Islet of Langerhans (tissue), 1 donor: Measurements from ENCODE around the gene COA6.
"Not testable (repeated sequence)": the region's sequence is repeated elsewhere in the genome, so short reads cannot be mapped to it uniquely, and the experiment has no call there.

ENCODE experiments used
- FAIRE-seq: peaks from one replicate; lab custom pipeline; 2011; peaks lifted over from hg19 to GRCh38; lab: Jason Lieb, UNC

Gene COA6

DNA sequence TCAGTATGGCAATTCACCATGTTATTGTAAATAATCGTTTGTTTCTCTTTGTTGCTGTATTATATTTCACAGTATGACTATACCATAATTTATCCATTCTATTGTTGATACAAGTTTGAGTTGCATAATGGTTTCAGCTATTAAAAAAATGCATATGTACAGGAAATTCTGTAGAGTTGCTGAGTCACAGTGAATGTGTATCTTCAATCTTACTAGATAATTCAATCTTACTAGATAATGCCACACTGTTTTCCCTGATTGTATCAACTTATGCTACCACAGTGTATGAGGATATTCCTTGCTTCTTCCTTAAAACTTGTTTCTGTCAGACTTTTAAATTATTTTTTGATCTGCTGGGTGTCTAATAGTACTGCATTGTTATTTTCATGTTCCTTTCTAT is 3.5 kb upstream of the COA6 start:
- no peak for FAIRE-seq

DNA sequence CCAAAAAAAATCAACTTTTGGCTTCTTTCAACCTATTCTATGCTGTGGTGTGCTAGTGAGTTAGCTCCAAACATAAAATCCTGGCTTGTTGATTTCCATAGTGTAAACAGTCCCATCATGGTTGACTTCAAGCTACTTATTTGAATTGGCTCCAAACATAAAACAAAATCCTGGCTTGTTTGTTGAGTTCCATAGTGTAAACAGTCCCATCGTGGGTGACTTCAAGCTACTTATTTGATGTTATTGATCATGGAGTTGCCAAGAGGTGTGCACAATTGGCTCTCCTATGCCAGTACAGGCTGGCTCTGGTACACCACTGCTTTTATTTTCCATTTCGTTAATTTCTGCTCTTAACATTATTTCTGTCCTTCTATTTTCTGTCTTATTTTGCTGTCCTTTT is 1.8 kb upstream of the COA6 start:
- FAIRE-seq, result no peak

DNA sequence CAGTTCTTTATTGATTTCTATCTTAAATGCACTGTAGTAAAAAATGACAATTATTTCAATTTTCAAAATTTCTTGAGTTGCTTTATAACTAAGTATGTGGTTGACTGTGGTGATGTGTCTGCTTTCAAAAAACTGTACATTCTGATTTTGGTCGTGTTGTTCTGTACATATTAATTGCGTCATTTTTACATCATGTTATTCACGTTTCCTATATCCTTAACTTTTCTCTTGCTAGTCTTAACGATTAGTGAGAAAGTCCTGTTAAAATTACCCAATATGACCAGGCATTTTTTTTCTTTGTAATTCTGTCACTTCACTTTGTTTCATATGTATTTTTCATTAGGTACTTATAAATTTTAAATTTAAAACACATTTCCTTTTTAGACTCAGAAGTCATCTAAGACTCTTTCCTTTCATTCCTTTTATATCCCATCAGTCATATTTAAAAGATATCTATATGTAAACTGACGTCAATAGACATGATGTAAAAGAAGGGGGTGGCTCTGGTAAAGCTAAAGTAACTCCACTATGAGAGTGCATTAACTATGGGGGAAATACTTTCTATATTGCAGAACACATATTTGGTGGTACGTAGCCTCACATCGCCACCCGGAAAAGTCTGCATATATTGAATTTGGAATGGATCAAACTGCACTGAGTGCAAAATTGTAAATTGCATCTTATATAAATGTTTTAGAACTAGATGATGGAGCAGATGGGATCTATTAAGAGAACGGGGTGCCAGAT is 1.1 kb upstream of the COA6 start:
- FAIRE-seq, result no peak

DNA sequence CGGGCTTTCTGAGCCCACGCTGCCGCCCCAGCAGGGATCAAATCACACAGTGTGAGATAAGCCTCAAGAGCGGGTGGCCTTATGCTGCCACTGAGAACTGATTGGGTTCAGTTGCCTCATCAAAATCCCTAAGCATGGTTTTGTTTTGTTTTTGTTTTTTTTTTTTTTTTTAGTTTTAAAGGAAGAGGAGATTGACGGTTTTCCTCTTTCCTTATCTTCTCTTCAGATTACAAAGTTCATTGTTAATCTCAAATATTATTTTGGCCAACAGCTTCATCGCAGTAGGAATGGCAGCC is 651 bp downstream of the COA6 start:
- no peak for FAIRE-seq

DNA sequence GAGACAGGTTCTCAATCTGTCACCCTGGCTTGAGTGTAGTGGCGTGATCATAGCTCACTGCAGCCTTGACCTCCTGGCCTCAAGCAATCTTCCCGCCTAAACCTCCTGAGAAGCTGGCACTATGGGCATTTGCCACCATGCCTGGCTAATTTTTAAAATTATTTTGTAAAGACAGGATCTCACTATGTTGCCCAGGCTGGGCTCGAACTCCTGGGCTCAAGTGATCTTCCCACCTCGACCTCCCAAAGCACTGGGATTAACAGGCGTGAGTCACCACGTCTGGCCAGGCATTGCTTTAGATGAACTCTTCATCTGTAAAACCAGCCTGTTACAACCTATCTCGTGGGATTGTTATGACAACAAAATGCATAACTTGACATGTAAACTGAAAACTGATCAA is 2.4 kb downstream of the COA6 start:
- FAIRE-seq, result no peak

DNA sequence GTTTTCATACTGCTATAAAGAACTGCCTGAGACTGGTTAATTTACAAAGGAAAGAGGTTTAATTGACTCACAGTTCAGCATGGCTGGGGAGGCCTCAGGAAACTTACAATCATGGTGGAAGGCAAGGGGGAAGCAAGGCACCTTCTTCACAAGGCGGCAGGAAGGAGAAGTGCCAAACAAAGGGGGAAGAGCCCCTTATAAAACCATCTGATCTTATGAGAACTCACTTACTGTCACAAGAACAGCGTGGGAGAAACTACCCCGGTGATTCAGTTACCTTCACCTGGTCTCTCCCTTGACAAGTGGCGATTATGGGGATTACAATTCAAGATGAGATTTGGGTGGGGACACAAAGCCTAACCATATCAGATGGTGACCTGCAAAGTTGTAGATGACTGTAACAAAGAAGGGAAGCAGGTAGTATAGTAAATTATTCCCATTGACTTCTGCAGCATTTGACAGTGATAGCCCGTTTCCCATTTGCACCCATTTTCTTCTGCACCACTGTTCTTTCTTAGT is 6.4 kb downstream of the COA6 start:
- not testable (repeated sequence) for FAIRE-seq

DNA sequence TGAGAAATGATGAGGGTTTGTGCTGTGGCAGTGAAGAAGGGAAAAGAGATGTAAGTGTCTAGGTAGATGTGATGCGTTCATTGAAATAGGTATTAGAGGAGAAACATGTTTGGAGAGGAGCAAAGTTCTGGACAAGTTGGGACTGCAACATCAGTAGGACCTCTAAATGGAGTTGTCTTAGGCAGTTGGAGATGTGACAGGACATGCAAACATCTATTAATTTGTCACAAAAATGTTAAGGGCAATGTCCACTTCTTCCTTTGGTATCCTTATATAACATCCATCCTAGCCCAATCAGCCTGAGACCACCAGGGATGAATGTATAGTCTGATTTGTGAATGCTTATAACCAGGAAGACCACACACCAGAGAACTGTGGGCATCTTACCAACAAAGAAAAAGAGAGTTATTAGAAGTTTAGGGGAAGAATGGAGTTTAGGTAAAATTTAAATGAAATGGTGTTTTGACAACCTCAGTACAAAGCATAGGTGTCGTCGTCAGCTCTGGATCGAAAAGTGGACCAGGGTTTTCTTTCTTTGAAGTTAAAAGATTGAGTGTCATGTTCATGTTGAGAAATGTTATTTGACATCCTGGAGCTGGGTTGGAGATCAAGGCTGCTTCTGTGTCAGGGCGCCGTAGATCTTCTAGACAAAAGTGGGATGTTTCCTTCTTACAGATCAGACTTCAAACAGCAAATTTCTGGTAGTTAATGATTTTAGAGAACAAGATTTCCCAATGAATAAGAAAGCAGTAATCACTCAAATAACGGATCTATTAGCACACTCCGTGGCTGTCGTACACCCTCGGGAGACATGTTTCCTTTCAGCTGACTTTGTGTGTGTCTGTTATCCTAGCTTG is 8.7 kb downstream of the COA6 start:
- no peak for FAIRE-seq

DNA sequence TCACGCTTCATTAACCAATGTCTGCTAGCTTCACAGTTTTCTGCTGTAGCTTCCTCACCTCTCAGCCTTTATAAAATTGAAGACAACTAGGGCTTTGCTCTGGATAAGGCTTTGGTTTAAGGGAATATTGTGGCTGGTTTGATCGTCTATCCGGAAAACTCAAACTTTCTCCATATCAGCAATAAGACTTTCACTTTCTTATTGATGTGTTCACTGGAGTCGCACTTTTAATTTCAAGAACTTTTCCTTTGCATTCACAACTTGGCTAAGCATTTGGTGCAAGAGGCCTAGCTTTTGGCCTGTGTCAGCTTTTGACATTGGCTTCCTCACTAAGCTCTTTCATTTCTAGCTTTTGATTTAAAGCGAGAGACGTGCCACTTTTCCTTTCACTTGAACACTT is 12.9 kb downstream of the COA6 start:
- FAIRE-seq, result no peak

DNA sequence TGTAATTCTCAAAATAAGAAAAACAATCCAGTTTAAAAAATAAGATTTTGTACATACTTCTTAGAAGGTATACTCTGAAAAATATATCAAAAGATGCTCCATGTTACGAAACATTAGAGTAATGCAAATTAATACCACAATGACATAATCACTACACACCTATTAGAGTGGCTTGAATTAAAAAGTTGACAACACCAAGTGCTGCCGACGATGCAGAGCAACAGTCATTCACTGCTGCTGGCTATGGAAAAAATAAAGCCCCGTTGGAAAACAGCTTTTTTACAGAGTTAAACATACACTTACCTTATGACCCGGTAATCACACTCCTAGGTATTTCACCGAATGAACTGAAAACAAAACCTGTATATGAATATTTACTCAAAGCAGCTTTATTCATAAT is 14.8 kb downstream of the COA6 start:
- FAIRE-seq, result no peak

DNA sequence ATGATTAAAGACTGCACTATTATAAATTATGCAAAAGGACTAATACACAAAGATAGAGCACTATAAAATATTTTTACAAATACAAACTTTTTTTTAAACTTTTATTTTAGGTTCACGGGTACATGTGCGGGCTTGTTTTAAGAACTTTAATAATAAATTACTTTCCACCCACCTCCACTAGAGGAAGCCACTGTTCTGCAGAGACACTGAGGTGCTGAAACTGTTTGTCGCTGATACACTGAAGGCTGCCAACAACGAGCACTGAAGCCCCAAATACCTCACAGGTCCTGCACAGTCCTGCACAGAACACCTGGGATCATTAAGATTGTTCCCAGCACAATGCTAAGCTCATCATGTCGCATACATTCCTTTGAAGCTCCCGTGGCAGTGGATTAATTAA is 19.9 kb downstream of the COA6 start:
- no peak for FAIRE-seq

DNA sequence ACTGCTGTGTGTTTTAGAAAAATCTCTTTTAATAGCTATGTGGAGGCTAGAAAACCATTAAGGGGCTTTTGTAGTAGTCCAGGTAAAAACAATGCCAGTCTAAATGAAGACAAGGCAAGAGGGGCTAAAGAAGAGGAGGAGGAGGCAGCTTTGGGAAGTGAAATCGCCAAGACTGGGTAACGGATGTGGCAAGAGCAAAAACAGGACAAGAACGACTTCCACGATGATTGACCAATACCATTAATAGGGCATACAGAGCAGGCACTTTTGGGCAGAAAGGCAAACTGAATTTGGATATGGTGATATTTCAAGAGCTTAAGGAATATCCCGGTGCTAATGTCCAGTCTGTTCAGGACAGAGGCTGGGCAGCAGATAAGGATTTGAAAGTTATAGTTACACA is 22.0 kb downstream of the COA6 start:
- FAIRE-seq, result no peak

DNA sequence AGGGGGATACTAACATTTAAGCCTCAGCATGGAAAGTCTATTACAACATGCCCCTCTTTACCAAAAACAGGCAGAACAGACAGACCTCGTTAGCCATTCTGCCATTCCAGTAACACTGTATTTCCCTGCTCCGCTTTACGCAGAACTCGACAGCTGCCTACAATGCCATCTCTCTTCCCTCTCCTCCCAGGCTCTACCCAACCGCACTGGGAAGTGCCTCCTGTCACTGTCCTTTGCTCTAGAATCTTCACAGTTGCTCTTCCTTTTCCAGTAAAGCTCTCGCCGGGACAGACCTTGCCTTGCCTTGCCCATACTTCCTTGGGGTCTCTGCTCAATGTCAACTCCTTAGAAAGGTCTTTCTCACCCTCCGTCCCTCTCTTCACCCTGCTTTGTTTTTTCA is 22.8 kb downstream of the COA6 start:
- no peak for FAIRE-seq

DNA sequence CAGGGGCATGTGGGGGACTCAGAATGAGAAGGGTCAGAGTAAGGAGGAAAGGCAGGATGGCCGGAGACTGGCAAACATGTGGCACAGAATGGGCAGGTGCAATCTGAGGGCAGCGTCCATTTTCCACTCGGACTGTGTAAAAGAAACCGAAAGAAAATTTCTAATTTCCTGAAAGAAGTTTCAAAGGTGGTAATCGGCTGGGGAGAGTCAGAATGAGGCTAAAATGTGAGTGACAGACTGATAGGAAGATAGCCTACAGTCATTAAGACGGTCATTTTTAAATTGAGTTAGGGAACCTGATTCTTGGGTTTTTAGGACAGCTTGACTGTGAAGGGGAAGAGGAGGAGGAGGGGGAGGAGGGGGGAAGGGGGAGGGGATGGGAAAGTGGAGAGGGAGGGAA is 23.6 kb downstream of the COA6 start:
- FAIRE-seq, result no peak

DNA sequence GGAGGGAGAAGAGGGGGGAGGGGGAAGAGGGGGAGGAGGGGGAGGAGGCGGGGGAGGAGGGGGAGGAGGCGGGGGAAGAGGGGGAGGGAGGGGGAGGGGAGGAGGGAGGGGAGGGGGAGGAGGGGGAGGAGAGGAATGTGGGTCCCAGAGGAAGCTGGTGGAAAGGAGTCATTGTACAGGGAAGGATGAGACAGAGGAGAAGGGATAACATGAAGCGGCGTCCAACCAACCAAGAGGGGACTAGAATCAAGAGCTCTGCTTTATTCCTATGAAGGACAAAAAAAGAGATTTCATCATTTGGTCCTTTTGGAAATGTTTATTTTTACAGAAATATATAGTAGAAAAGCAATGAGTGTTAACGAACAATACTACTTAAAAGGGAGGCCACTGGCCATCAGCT is 24.5 kb downstream of the COA6 start:
- FAIRE-seq, result no peak

DNA sequence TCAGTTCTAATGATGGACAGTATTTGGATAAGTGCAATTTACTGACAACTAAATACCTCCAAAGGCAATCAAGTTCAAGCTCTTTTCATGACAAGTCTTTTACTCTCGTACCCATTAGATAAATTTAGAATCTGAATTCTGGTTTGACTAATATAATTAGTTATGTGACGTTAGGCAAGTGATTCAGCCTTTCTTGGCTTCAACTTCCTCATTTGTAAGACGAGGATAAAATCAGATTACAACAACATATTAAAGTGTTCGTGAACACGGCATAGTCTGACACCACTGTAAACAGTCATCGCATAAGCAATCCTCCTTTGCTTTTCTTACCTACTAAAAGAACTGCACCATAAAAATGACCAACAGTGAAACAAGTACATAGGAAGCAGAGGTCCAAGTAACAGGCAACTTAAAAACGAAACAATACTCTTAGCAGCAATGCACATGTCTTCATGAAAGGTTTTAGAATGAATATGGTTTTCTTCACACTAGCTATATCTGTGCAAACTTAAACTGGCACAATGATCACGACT is 25.7 kb downstream of the COA6 start:
- FAIRE-seq, result no peak

DNA sequence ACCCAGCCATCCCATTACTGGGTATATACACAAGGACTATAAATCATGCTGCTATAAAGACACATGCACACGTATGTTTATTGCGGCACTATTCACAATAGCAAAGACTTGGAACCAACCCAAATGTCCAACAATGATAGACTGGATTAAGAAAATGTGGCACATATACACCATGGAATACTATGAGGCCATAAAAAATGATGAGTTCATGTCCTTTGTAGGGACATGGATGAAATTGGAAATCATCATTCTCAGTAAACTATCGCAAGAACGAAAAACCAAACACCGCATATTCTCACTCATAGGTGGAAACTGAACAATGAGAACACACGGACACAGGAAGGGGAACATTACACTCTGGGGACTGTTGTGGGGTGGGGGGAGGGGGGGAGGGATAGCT is 26.3 kb downstream of the COA6 start:
- FAIRE-seq, result not testable (repeated sequence)

DNA sequence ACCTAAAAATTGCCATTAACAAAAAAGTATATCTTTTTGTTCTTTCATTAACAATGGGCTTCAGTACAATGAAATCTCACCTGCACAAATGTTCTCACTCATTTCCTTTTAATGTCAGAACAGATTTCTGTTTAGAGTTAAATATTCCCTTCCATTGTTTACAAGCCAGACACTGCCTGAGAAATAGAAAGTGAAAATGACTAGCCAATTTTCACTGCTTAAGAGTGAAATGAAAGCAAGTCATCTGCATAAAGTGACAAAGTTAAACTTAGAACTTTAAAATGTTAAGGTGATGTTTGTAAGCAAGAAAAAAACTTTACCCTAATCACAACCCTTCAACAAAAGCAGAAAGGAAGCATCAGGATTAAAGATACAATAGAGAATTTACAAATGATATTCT is 27.5 kb downstream of the COA6 start:
- no peak for FAIRE-seq

DNA sequence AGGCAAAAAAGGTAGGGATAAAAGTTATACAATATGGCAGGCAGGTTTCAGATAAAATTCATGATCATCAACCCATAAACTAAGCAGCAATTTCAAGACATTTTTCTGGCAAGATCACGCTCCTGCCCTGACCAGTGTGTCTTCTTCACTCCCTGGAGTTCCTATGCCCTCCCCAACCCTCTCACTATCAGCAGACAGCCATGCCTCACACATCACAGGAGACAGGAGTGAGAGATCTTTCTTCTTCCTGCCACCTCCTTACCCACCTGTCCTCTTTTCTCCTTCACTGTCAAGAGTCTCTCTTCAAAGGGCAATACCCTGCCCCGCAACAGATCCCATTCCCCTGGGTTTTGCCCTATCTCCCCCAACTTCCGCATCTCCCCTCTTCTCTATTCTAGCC is 28.4 kb downstream of the COA6 start:
- no peak for FAIRE-seq

DNA sequence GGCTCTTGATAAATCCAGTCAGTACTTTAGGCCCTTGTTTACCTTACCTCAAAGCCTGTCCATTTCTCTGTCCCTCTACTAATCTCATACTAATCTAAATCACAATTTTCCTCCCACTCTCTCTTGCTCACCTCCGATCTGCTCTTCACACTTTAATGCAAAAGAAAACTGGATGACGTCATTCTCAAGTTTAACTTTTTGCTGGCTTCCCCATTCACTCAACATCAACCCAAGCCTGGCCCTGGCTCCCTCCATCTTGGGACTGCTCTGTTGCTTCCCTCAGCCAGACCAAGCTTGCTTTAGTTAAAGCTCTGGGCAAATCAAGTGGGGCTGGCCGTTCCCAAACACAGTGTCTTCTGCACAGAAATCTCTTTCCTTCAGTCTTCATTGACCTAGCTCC is 29.7 kb downstream of the COA6 start:
- FAIRE-seq, result no peak

DNA sequence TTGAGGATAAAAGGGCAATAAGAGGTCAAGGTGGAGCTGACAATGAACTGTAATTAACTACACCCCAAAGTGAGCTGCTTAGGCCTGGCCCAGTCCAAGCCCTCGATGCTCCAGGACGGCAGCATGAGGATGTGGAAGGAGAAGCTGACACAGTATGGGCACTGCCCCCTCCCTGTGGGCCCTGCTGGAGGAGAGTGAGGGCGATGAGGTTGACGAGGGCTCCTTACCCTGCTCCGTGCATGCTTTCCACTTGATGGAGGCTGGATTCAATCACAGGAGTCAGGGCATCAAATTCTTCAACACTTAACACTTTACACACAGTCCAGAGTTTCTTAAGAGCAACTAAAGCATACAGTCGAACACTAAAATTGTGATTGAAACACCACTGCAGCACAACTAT is 32.4 kb downstream of the COA6 start:
- FAIRE-seq, result no peak

DNA sequence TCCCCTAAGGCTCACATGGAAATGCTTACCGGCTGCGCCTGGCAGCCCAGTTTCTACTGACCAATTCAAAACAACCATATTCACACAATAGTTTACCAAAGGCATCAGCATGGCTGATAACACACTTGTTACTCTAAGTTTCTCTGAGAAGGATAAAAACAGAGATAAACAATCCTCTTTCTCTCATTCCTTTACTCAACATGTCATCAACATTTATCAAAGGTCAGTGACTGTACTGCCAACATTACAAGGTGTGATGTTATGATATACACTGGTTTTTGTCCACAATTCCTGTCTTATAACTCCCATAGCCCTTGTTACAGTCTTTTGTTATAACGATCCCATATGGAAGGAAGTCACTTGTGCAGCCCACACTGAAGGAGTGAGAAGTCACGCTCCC is 33.6 kb downstream of the COA6 start:
- FAIRE-seq, result no peak

DNA sequence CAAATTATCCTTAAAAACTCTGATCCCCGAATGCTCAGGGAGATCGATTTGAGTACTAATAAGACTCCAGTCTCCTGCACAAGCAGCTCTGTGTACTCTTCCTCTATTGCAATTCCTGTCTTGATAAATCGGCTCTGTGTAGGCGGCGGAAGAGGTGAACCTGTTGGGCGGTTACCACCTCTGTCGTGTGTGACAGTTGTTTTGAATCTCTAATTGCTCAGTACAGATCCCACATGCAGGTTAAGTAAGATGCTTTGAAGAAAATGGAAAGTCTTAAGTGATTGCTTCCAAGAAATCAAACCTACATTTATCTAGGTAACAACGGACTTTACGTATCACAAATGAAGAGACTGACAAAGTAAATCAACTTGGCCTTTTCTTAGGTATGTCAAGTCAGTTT is 35.5 kb downstream of the COA6 start:
- no peak for FAIRE-seq

DNA sequence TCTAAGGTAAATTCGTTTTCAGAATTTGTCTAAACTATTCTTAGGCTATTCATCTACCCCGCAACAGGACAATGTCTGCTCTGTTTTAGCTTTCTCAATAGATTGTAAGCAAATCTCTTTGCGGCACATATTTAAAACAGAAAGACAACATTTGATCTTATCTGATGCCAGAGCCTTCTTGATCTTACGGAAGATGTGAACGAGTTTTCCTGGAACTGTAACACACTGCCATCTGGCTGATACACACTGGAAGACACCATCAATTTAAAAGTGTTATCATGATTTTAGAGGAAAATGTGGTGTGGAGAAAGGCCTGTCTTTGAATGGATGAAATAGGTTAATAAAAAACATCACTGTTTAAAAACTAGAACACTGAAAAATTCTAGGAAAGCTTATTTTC is 36.1 kb downstream of the COA6 start:
- FAIRE-seq, result no peak

DNA sequence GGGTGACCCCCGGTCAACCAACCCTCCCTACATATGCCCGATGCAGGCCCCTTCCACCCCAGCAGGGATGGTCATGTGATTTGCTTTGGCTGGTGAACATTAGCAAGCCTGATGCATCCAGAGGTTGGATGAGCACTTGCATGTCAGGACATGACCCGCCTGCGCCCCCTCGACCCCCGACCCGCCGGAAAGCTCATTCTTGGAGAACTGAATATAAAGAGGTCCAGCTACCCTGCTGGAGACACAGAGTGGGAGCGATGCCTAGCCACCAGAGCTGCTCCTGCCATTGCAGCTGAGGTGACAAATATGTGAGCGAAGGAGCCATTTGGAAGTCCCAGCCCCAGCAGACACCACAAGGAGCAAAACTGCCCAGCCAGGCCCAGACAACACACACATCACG is 39.6 kb downstream of the COA6 start:
- FAIRE-seq, result no peak
